Right renal pelvis (tissue), 4 donors: ENCODE data around the gene PER1. TPM values are rescaled to one million over a fixed set of nuclear protein-coding genes. Genes with fewer than 3 reads are reported as not detected.

ENCODE experiments used
- DNase-seq, 4 donors: peaks; one replicate each; pipeline ENCODE4 v3.0.0-alpha.2; 2013; ENCODE audit warnings: low read depth in 4 of 4, low spot score in 3 of 4, missing footprints in 1 of 4
- polyA plus RNA-seq, 4 donors: library from polyadenylated mRNA; unstranded; fragments of 120-200 nt; gene quantifications; one replicate each; pipeline ENCODE4 v1.2.1, GENCODE V29; 2013; ENCODE audit not compliant: insufficient read length in 4 of 4

Gene PER1
- polyA plus RNA-seq, 4 donors = 20.4 to 38.1 (median 25.5) TPM

GRCh38 chr17:8155231-8155995, 3.2 kb upstream of the PER1 start:
- DNase-seq = no peak

- DNase-seq = no peak
Measured at GRCh38 chr17:8154608-8155155, 2.5 kb upstream of the PER1 start.

GRCh38 chr17:8153957-8154607, 1.9 kb upstream of the PER1 start:
- peak; percentile 91 to 96 (median 94) for DNase-seq

GRCh38 chr17:8153525-8153956, 1.3 kb upstream of the PER1 start:
- no peak for DNase-seq

- DNase-seq = no peak
Measured at GRCh38 chr17:8153031-8153451, 837 bp upstream of the PER1 start.

GRCh38 chr17:8151641-8152111, 528 bp downstream of the PER1 start:
- DNase-seq = no peak

GRCh38 chr17:8151120-8151640, 1.0 kb downstream of the PER1 start:
- DNase-seq = peak in 2 of 4 donors; percentile 85 to 89

GRCh38 chr17:8150194-8151119, 1.7 kb downstream of the PER1 start:
- DNase-seq = no peak

- no peak for DNase-seq
Measured at GRCh38 chr17:8149419-8150193, 2.6 kb downstream of the PER1 start.

- no peak for DNase-seq
Measured at GRCh38 chr17:8148560-8148959, 3.6 kb downstream of the PER1 start.

GRCh38 chr17:8147805-8148404, 4.3 kb downstream of the PER1 start:
- DNase-seq = no peak

GRCh38 chr17:8147141-8147804, 4.9 kb downstream of the PER1 start:
- DNase-seq = no peak

- DNase-seq = no peak
Measured at GRCh38 chr17:8146381-8147140, 5.6 kb downstream of the PER1 start.

GRCh38 chr17:8145811-8146210, 6.4 kb downstream of the PER1 start:
- DNase-seq = no peak

GRCh38 chr17:8144401-8145231, 7.6 kb downstream of the PER1 start:
- no peak for DNase-seq

GRCh38 chr17:8143581-8144400, 8.4 kb downstream of the PER1 start:
- DNase-seq = no peak
